NT2/D1 (cell line): Measurements from ENCODE around the gene ZNF692.
"Not testable (repeated sequence)": the region's sequence is repeated elsewhere in the genome, so short reads cannot be mapped to it uniquely, and the experiment has no call there.

Source experiments
- DNase-seq: peaks from one replicate; pipeline ENCODE4 v3.0.0-alpha.2; 2011; ENCODE audit warnings: low read depth, low spot score
- H3K27me3 ChIP-seq: 2 replicates; pipeline ENCODE4 v1.6.0; 2011; ENCODE audit warnings: mild to moderate bottlenecking; ENCODE audit not compliant: insufficient read length, insufficient read depth
- H3K36me3 ChIP-seq: 2 replicates; pipeline ENCODE4 v1.6.1; 2011; ENCODE audit warnings: mild to moderate bottlenecking, low read length, mixed read lengths; ENCODE audit not compliant: insufficient read depth, insufficient read length
- H3K4me1 ChIP-seq: 2 replicates; pipeline ENCODE4 v1.5.1; 2011; ENCODE audit not compliant: insufficient read depth, insufficient read length
- H3K4me3 ChIP-seq: 2 replicates; pipeline ENCODE4 v1.5.1; 2011; ENCODE audit warnings: low read depth; ENCODE audit not compliant: insufficient read length
- H3K9ac ChIP-seq: 2 replicates; pipeline ENCODE4 v1.6.0; 2011; ENCODE audit warnings: low read depth; ENCODE audit not compliant: insufficient read length
- H3K9me3 ChIP-seq: 2 replicates; pipeline ENCODE4 v1.5.1; 2011; ENCODE audit warnings: mild to moderate bottlenecking, low read length; ENCODE audit not compliant: insufficient read depth
- SUZ12 ChIP-seq: IDR thresholded peaks from 2 replicates; pipeline ENCODE4 v1.6.1; 2011; ENCODE audit not compliant: insufficient read length, insufficient read depth; ENCODE audit errors: extremely low read depth
- YY1 ChIP-seq: IDR thresholded peaks from 2 replicates; pipeline ENCODE4 v1.6.1; 2011; ENCODE audit not compliant: insufficient read length, insufficient read depth
- ZNF274 ChIP-seq: IDR thresholded peaks from 2 replicates; pipeline ENCODE4 v1.6.1; 2011; ENCODE audit warnings: mild to moderate bottlenecking, low read depth, low read length

ZNF692 gene

DNA sequence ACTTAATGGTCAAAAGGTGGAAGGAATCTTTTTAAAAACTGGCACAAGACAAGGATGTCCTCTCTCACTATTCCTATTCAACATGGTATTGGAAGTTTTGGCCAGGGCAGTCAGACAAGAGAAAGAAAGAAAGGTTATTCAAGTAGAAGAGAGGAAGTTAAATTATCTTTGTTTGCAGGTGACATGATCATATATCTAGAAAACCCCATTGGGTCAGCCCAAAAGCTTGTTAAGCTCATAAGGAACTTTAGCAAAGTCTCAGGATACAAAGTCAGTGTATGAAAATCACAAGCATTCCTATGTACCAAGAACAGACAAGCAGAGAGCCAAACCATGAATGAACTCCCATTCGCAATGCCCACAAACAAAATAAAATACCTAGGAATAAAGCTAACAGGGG lies 41.8 kb upstream of the ZNF692 start:
- H3K9ac ChIP-seq, result no peak overlapping the region
- no peak for DNase-seq
- no peaks in the 10 kb centered on the region for H3K36me3 ChIP-seq
- H3K4me1 ChIP-seq, result peaks cover 8% of the 10 kb centered on the region
- no peak for TF ChIP-seq ZNF274
- no peak for TF ChIP-seq SUZ12
- TF ChIP-seq YY1, result no peak
- H3K4me3 ChIP-seq, result no peak overlapping the region
- no peaks in the 10 kb centered on the region for H3K27me3 ChIP-seq
- H3K9me3 ChIP-seq, result no peaks in the 10 kb centered on the region

GRCh38 chr1:248897412-248898337 lies 38.8 kb upstream of the ZNF692 start:
- no peaks in the 10 kb centered on the region for H3K27me3 ChIP-seq
- DNase-seq, result no peak
- no peaks in the 10 kb centered on the region for H3K9me3 ChIP-seq
- H3K4me1 ChIP-seq, result peaks cover 8% of the 10 kb centered on the region
- no peak overlapping the region for H3K9ac ChIP-seq
- H3K4me3 ChIP-seq, result no peak overlapping the region
- H3K36me3 ChIP-seq, result no peaks in the 10 kb centered on the region
- no peak for TF ChIP-seq YY1
- no peak for TF ChIP-seq SUZ12
- no peak for TF ChIP-seq ZNF274

GRCh38 chr1:248894837-248895236 lies 36.0 kb upstream of the ZNF692 start:
- Histone ChIP-seq H3K4me1 (peaks cover 8% of the 10 kb centered on the region), H3K9ac (no peak overlapping the region), H3K27me3 (no peaks in the 10 kb centered on the region), H3K4me3 (no peak overlapping the region), H3K9me3 (no peaks in the 10 kb centered on the region), H3K36me3 (no peaks in the 10 kb centered on the region)
- TF ChIP-seq SUZ12, result no peak
- TF ChIP-seq YY1, result no peak
- TF ChIP-seq ZNF274, result no peak
- no peak for DNase-seq

DNA sequence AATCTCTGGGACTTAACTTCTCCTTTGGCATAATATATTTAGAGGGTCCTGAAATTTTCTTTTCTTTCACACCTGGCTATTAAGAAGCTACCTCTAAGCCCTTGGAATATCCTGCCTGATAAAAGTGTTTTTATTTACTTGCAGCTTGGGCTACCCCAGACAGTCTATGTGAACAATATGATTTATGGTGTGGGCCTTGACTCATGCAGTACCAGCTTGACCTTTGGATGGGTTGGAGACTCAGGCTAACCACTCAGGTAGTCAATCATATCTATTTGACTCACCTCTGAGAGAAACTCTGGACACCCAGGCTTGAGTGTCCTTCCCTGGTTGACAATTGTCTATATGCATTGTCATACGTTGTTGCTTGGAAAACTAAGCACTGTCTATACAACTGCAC lies 33.7 kb upstream of the ZNF692 start:
- TF ChIP-seq ZNF274 (no peak), SUZ12 (no peak), YY1 (no peak)
- Histone ChIP-seq H3K27me3 (no peaks in the 10 kb centered on the region), H3K4me3 (no peak overlapping the region), H3K36me3 (no peaks in the 10 kb centered on the region), H3K9me3 (no peaks in the 10 kb centered on the region), H3K4me1 (peaks cover 3% of the 10 kb centered on the region), H3K9ac (no peak overlapping the region)
- DNase-seq, result no peak

GRCh38 chr1:248891758-248892157 lies 32.9 kb upstream of the ZNF692 start:
- Histone ChIP-seq H3K9me3 (no peaks in the 10 kb centered on the region), H3K4me1 (peaks cover 2% of the 10 kb centered on the region), H3K9ac (no peak overlapping the region), H3K36me3 (no peaks in the 10 kb centered on the region), H3K27me3 (no peaks in the 10 kb centered on the region), H3K4me3 (no peak overlapping the region)
- DNase-seq, result no peak
- TF ChIP-seq SUZ12 (no peak), ZNF274 (no peak), YY1 (no peak)

DNA sequence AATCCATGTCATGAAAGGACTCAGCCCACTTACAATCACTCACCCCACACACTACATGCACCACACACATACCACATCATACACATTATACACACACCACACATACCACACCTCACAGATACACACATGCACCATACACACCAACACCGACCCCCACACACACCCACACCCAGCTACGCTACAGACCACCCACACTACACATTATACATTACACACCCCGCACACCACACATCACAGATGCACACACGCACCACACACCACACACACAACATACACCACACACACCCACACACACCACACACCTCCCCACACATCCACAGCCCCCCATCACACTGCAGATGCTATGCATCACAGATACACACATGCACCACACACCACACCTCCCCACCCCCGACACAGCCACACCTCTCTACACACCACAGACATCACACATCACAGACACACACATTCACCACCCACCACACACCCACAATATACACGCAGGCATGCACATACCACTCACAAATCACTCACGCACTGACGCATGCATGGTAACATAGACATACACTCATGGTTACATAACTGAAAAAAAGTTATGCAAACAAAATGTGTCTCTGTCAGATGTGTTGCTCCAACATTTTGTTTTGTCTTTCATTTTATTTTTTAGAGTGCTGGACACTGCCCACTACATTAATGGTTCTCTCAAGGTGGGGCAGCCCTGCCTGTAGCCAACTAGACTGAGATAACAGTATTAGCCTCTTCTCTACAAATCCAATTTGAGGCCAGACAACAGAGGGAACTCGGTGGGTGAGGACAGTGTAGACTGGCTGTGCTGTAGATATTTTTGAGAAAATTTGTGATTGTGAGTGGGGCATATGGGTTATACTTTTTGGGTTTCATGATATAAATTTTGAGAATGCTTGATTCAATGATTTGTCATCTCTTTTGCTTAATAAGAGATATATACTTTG lies 31.9 kb upstream of the ZNF692 start:
- Histone ChIP-seq H3K4me3 (no peak overlapping the region), H3K36me3 (no peaks in the 10 kb centered on the region), H3K9ac (no peak overlapping the region), H3K9me3 (no peaks in the 10 kb centered on the region), H3K27me3 (no peaks in the 10 kb centered on the region), H3K4me1 (no peaks in the 10 kb centered on the region)
- no peak for DNase-seq
- no peak for TF ChIP-seq ZNF274
- no peak for TF ChIP-seq YY1
- TF ChIP-seq SUZ12, result no peak

GRCh38 chr1:248889914-248890243 lies 31.0 kb upstream of the ZNF692 start:
- not testable (repeated sequence) for H3K9ac ChIP-seq, H3K4me1 ChIP-seq, H3K36me3 ChIP-seq, H3K4me3 ChIP-seq, H3K9me3 ChIP-seq, H3K27me3 ChIP-seq, DNase-seq
